HG03095 (cell line): Measurements from ENCODE around the gene SH3PXD2A.

ENCODE experiments used
- ATAC-seq: cut with Tn5 transposase; IDR thresholded peaks from one replicate; pipeline ENCODE4 v1.9.1; 2021; ENCODE audit warnings: moderate library complexity; ENCODE audit not compliant: unreplicated experiment

SH3PXD2A gene

DNA sequence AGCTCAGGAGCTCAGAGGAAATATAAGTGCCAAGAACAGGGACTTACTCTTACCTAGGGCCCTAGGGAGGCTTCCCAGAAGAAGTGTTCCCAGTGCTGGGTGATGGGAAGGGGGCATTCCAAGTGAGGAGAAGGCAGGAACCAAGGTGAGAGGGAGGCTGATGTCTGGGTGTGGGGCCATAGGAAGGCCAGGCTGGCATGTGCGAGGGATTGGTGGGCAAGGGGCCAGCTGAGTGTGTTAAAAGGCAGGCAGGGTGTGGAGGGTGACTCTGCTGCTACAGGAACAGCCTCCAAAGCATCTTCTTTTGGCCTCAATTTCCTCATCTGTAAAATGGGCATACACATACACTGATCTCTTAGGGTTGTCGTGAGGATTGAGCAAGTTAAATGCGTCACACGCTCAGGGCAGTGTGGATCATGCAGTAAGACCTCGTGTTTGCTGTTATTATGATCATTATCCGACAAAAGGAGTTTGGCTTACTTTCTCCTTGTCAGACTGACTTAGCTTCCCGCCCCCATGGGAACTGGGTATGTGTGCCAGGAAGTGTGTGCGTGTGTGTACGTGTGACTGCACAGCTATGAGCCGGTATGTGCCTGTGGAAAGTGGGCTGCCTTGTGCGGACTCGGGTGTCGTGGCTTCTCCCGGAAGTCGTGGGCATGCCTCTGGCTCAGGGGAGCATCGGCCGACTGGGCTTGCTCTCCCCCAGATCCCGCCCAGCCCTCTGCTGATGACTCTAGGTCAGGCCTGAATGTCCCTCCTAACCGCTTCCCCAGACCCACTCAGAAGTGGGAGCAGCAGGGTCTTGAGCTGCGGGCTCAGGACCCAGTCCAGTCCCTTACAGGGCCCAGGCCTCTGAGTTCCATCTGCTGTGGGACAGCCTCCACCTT is 302.3 kb downstream of the SH3PXD2A start:
- no peak for ATAC-seq

GRCh38 chr10:103551619-103552602 is 303.5 kb downstream of the SH3PXD2A start:
- no peak for ATAC-seq

- no peak for ATAC-seq
Measured at GRCh38 chr10:103550229-103550628, 305.1 kb downstream of the SH3PXD2A start.

GRCh38 chr10:103549349-103549685 is 306.1 kb downstream of the SH3PXD2A start:
- ATAC-seq, result no peak

GRCh38 chr10:103548581-103549348 is 306.6 kb downstream of the SH3PXD2A start:
- ATAC-seq, result no peak

GRCh38 chr10:103548006-103548405 is 307.4 kb downstream of the SH3PXD2A start:
- no peak for ATAC-seq

- no peak for ATAC-seq
Measured at GRCh38 chr10:103547391-103547946, 307.9 kb downstream of the SH3PXD2A start.

- no peak for ATAC-seq
Measured at GRCh38 chr10:103546401-103546800, 309.0 kb downstream of the SH3PXD2A start.

GRCh38 chr10:103545771-103546281 is 309.6 kb downstream of the SH3PXD2A start:
- no peak for ATAC-seq

DNA sequence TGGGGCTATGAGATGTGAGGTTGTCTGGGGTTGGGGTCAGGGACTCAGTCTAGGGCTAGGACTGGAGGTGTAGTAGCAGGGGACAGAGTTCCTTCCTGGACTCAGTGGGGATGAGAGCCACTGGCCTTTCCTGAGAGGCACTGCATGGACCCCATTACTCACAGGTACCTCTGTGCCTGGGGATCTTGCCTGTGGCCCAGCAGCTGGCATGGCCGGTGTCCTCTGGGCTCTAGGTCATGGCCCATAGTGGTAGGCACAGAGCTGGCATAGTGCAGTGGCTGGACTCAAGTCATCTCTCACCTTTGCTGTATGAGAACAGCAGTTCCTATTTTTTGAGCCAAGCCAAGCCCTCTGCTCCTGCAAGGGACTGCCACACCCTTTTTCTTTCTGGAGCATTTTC is 310.0 kb downstream of the SH3PXD2A start:
- no peak for ATAC-seq

DNA sequence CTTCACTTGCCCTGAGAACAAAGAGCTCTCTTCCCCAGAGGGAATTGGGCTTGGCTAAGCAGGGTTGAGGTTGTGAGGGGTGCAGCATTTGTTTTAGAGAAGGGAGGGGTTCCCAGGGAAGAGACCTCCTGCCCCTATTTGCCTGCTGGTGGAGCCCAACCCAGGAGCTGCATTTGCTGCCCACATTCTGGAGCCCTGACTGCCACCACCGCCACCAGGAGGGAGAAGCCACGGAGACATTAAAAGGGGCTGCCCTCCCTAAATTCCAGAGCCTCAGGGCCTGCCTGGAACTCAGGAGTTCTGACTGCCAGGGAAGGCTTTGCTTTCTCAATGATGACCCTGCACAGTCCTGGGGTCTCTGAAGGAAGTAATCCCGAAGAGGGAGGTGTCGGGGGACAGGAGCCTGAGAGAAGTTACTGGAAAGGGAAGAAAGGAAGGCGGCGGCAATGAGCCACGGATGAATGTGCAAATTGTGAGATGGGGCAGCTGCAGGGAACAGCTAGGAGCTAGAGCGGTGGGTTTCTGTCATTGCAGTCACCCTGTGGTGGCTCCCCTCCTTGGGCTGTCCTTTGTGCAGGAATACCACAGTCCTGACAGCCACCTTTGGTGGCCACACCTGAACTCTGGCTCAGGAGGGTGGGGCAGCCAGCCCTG is 310.6 kb downstream of the SH3PXD2A start:
- ATAC-seq, result no peak
